Measurements from ENCODE around the gene PPM1J.

The PPM1J gene

GRCh38 chr1:112718691-112719418, 3.7 kb upstream of the PPM1J start:
- H3K4me3 ChIP-seq (ENCODE audit: low read length): peak overlapping the region; percentile 27
- TF ChIP-seq CTCF (conservative IDR thresholded peaks at IDR 0.05; ENCODE audit: low read length): peak; percentile 79
- peak; percentile 60 for DNase-seq (ENCODE audit: low read depth)

GRCh38 chr1:112717263-112717873, 2.2 kb upstream of the PPM1J start:
- no peak for TF ChIP-seq CTCF (conservative IDR thresholded peaks at IDR 0.05; ENCODE audit: low read length)
- no peak for DNase-seq (ENCODE audit: low read depth)
- no peak overlapping the region for H3K4me3 ChIP-seq (ENCODE audit: low read length)

GRCh38 chr1:112716133-112716720, 1.1 kb upstream of the PPM1J start:
- DNase-seq (ENCODE audit: low read depth): peak; percentile 88
- H3K4me3 ChIP-seq (ENCODE audit: low read length): peak overlapping the region; percentile 76
- peak; percentile 95 for TF ChIP-seq CTCF (conservative IDR thresholded peaks at IDR 0.05; ENCODE audit: low read length)

- TF ChIP-seq CTCF (conservative IDR thresholded peaks at IDR 0.05; ENCODE audit: low read length): no peak
- peak overlapping the region; percentile 76 for H3K4me3 ChIP-seq (ENCODE audit: low read length)
- no peak for DNase-seq (ENCODE audit: low read depth)
These were observed 544 bp downstream of the PPM1J start for GRCh38 chr1:112714313-112715263.

- H3K4me3 ChIP-seq (ENCODE audit: low read length): peak overlapping the region; percentile 76
- no peak for TF ChIP-seq CTCF (conservative IDR thresholded peaks at IDR 0.05; ENCODE audit: low read length)
- no peak for DNase-seq (ENCODE audit: low read depth)
These were observed 1.4 kb downstream of the PPM1J start for GRCh38 chr1:112713466-112714312.

GRCh38 chr1:112712701-112713128, 2.4 kb downstream of the PPM1J start:
- H3K4me3 ChIP-seq (ENCODE audit: low read length): no peak overlapping the region
- no peak for DNase-seq (ENCODE audit: low read depth)
- TF ChIP-seq CTCF (conservative IDR thresholded peaks at IDR 0.05; ENCODE audit: low read length): no peak

All from AG10803 (cell line).